HG02610 (cell line): ENCODE data around the gene ASPDH.
A peak's percentile ranks its signal among the peaks of the same experiment; 100 is the strongest.

Experiments used
- ATAC-seq: cut with Tn5 transposase; IDR thresholded peaks from one replicate; pipeline ENCODE4 v1.9.1; 2021; ENCODE audit warnings: mild to moderate bottlenecking, moderate library complexity; ENCODE audit not compliant: unreplicated experiment

Gene ASPDH

GRCh38 chr19:50516456-50516855, 2.7 kb upstream of the ASPDH start:
- ATAC-seq, result no peak

- ATAC-seq, result no peak
These were observed 1.5 kb upstream of the ASPDH start for GRCh38 chr19:50515168-50515561.

GRCh38 chr19:50514346-50515167, 844 bp upstream of the ASPDH start:
- ATAC-seq, result no peak

- ATAC-seq, result no peak
These were observed 541 bp downstream of the ASPDH start for GRCh38 chr19:50512999-50513745.

GRCh38 chr19:50512112-50512998, 1.4 kb downstream of the ASPDH start:
- ATAC-seq, result no peak

GRCh38 chr19:50511069-50511822, 2.5 kb downstream of the ASPDH start, which contains the start of gene JOSD2:
Gene JOSD2 (minus strand): TSS chr19:50511191. CDS start chr19:50510431, 760 bp downstream.
- peak; percentile 85 for ATAC-seq

- no peak for ATAC-seq
These were observed 3.0 kb downstream of the ASPDH start for GRCh38 chr19:50510700-50511068.

- no peak for ATAC-seq
These were observed 3.5 kb downstream of the ASPDH start for GRCh38 chr19:50510121-50510670.

GRCh38 chr19:50509366-50509765, 4.3 kb downstream of the ASPDH start:
- ATAC-seq, result no peak

GRCh38 chr19:50508843-50509190, 4.9 kb downstream of the ASPDH start:
- ATAC-seq, result no peak

- ATAC-seq, result no peak
These were observed 6.3 kb downstream of the ASPDH start for GRCh38 chr19:50507376-50507775.

GRCh38 chr19:50506700-50507099, 7.0 kb downstream of the ASPDH start:
- no peak for ATAC-seq

- no peak for ATAC-seq
These were observed 7.7 kb downstream of the ASPDH start for GRCh38 chr19:50505856-50506611.

GRCh38 chr19:50501568-50502475, 11.9 kb downstream of the ASPDH start:
- no peak for ATAC-seq

GRCh38 chr19:50501186-50501567, 12.5 kb downstream of the ASPDH start:
- ATAC-seq, result no peak

- no peak for ATAC-seq
These were observed 13.0 kb downstream of the ASPDH start for GRCh38 chr19:50500753-50501151.

- ATAC-seq, result no peak
These were observed 13.5 kb downstream of the ASPDH start for GRCh38 chr19:50500060-50500752.
